HG03521 (cell line): ENCODE data around the gene BMP8B.
"Not testable (repeated sequence)": the region's sequence is repeated elsewhere in the genome, so short reads cannot be mapped to it uniquely, and the experiment has no call there.

Experiments used
- ATAC-seq: cut with Tn5 transposase; IDR thresholded peaks from one replicate; pipeline ENCODE4 v1.9.1; 2021; ENCODE audit warnings: mild to moderate bottlenecking, moderate library complexity; ENCODE audit not compliant: unreplicated experiment

BMP8B gene

GRCh38 chr1:39816415-39817090, 27.9 kb upstream of the BMP8B start:
- ATAC-seq = peak; percentile 40

DNA sequence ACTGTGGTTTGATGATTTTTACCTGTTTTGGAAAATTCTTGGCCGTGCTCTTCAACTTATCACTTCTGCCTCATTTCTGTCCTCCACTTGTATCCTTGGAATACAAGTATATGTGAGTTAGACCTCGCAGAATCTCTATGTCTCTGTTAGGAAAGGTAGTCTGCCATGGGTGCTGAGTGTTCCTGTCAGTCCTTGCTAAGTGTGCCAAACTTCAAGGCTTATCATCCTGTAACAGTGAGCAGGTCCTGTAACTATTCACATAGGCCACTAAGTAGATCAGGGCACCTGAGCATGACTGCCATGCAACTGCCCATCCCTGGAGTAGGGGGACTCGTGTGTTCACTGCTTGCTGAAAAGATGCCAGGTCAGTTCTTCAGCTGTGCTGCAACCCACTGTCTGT, 24.2 kb upstream of the BMP8B start:
- ATAC-seq = no peak

- ATAC-seq = no peak
Observed at GRCh38 chr1:39808784-39809517, 20.3 kb upstream of the BMP8B start.

DNA sequence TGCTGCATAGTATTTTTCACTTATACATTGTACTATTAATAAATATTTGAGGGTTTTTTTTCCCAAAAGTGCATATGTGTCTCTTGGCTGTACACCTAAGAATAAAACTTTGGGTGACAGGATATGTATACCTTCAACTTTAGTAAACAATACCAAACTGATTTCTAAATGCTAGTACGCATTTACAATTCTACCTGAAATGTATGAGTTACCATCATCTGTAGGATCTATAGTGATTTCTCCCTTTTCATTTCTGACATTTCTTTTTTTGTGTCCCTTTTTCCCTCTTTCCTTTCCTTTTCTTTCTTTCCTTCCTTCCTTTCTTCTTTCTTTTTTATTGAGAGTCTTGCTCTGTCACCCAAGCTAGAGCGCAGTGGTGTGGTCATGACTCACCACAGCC, 16.7 kb upstream of the BMP8B start:
- ATAC-seq = no peak

GRCh38 chr1:39802496-39803260, 14.0 kb upstream of the BMP8B start:
- no peak for ATAC-seq

GRCh38 chr1:39800471-39800835, 11.8 kb upstream of the BMP8B start:
- ATAC-seq = no peak

GRCh38 chr1:39799770-39800470, 11.3 kb upstream of the BMP8B start:
- peak; percentile 48 for ATAC-seq

GRCh38 chr1:39798859-39799769, 10.4 kb upstream of the BMP8B start:
- peak; percentile 91 for ATAC-seq

DNA sequence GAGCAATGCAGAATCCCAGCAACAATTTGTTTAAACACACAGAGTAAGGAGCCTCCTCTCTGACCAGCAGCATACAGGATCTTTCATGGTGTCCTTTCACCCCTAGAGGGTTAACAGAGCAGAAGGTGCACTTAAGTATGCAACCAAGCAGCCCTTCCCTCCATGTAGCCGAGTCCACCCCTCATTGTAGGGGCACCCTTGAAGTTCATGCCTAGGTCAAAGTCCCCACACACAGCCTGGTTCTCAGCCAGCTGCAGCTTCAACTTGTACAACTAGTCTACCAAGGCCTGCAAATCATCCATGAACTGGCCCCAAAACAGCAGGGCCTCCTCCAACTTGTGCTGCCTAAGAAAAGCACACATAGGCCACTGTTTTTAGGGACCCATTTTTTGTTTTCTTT, 7.0 kb upstream of the BMP8B start:
- ATAC-seq = no peak

DNA sequence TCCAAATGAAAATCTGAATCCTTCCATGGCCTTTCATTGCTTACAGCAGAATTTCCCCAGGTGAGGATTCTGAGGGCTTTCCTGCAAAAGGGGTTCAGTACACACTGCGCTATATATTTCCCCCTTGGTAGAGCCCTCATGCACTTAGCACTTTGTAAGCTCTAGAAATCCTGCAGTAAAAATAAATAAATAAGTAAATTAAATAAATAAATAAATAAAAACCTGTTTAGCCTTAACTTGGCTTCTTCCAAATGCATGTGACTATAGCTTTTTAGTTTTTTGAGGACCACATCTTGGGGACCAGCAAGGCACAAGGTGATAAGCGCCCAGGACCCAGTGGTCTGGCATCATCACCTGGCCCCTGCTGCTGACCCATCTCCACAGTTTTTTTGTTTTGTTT, 3.2 kb upstream of the BMP8B start:
- no peak for ATAC-seq

DNA sequence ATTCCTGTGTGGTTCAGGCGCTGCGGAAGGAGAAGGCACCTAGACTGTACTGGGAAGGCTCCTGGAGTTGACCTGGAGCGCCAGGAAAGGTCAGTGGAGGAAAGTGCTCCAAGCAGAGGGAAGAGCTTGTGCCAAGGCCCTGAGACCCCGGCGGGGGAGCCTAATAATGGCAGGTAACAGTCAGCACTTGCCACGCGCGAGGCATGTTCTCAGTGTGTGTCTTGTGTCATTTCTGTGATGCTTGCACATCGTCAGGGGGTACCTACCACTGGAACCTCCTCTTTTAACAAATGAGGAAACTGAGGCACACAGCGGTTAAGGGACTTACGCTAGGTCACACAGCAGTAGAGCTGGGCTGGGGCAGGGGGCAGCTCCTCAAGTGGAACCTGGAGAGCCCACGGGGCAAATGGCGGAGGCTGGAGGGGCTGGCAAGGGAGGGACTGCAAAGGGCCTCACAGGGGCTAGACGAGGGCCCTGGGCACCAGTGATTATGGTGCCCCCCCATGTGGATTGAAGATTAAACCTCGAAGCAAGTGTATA, 976 bp upstream of the BMP8B start:
- no peak for ATAC-seq

- ATAC-seq = no peak
Observed at GRCh38 chr1:39788426-39788757, 273 bp downstream of the BMP8B start.

- not testable (repeated sequence) for ATAC-seq
Observed at GRCh38 chr1:39787964-39788363, 701 bp downstream of the BMP8B start.

DNA sequence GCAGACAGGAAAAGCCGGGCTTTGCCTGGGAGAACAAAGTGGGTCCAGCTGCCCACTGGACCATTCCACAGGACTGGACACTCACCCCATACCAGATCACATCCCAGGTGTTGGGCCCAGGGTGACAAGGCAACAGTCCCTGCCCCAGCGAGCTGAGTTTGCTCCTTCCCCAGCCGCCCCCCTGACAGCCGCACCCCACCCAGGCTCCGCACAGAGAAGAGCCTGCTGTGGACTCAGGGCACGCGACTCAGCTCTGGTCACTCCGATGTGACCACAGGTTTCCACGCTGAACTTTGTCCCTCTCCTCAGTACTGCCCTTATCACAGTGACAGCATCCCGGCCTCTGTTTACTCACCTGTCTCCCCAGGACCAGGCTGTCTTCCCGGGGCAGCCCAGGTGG, 1.2 kb downstream of the BMP8B start:
- no peak for ATAC-seq

DNA sequence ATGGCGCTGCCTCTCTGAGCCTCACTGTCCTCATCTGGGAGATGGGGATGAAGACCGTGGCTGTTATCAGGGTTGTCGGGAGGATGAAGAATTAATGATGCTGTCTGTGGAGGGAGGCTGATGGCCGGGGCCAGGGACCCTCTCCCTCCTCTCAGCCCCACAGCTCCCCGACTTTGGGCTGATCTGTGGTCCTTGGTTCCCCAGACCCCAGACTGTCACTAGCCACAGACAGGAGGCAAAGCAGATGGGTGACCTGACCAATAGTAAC, 1.6 kb downstream of the BMP8B start:
- ATAC-seq = not testable (repeated sequence)

DNA sequence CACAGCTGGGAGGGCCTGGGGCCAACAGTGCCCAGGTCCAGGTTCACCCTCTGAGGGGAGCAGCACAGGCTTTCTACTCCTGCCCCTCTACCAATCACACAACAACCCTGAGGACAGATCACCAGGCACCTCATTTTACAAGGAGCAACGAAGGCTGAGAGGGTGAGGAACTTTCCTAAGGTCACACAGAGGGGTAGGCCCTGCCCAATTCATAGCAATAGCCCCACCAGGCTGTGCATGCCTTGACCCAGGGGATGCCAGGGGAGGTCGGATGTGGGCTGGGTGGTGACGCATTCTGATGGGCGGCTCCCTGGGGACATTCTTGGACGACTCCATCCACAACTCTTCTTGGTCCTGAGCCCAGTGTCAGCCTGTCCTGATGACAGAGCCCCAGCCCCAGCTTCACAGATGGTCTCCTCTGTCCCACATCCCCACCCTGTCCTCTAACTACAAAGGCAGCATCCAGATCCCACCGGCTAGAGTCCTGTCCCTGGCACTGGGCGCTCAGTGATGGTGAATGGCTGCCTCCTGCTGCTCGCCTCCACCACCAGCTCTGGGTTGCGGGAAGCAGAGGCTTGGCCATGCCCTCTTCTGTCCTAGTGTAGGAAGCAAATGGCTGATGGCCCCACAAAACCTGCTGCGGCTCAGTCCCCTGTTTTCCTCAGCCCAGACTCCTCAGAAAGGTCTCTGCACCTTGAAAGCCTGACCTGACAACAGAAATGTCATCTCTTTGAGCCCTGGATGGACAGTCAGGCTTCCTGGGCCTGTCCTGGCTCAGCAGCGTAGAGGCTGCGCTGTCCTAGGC, 2.2 kb downstream of the BMP8B start:
- not testable (repeated sequence) for ATAC-seq

DNA sequence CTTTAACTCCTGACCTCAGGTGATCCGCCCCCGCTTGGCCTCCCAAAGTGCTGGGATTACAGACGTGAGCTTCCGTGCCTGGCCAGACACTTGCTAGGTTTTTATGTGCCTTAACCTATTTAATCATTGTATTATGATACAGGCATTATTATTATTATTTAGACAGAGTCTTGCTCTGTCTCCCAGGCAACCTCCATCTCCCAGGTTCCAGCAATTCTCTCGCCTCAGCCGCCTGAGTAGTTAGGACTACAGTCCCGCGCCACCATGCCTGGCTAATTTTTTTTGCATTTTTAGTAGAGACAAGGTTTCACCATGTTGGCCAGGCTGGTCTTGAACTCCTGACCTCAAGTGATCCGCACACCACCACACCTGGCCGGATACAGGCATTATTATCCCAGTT, 6.0 kb downstream of the BMP8B start:
- not testable (repeated sequence) for ATAC-seq

GRCh38 chr1:39782103-39782502, 6.6 kb downstream of the BMP8B start:
- no peak for ATAC-seq

DNA sequence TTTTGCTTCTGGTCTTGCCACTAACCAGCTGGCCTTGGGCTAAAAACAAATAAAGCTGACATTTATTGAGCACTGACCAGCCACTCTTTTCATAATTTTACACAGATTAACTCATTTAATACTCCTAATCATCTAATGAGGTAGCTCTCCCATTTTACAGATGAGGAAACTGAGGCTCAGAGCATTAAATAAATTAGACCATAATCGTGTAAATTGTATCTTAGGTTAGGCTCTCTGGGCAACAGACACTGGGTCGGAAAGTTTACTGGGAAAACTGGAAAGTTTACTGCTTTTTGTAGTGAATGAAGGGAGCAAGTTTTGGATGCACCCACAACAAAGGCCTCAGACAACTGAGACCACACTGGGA, 7.3 kb downstream of the BMP8B start:
- ATAC-seq = no peak

- no peak for ATAC-seq
Observed at GRCh38 chr1:39779821-39780220, 8.8 kb downstream of the BMP8B start.
